ENCODE measurements around the gene ZNRD2.

ZNRD2 gene

GRCh38 chr11:65569973-65570918 is at the start of gene ZNRD2 (continued):
- TF ChIP-seq SP3 (tag by site-specific recombination; IDR thresholded peaks at IDR 0.05) (peak; percentile 97), ZNF274 (IDR thresholded peaks at IDR 0.05; ENCODE audit: low read length) (no peak), ZNF274 (tag by site-specific recombination; IDR thresholded peaks at IDR 0.05; ENCODE audit: borderline replicate concordance) (no peak), WT1 (tag by site-specific recombination; IDR thresholded peaks at IDR 0.05) (peak; percentile 54; the same call in 1 of the 2 replicates), GFI1B (tag by site-specific recombination; IDR thresholded peaks at IDR 0.05) (0 out of 2 replicates have a peak, but pooled peaks have one; percentile 33), ZNF449 (tag by site-specific recombination; IDR thresholded peaks at IDR 0.05) (peak; percentile 28; the same call in 1 of the 2 replicates), TCF7L2 (IDR thresholded peaks at IDR 0.05; ENCODE audit: borderline replicate concordance, low read depth, low read length) (0 out of 2 replicates have a peak, but pooled peaks have one; percentile 35), ZNF837 (tag by site-specific recombination; IDR thresholded peaks at IDR 0.05) (no peak), ZNF433 (tag by site-specific recombination; IDR thresholded peaks at IDR 0.05; ENCODE audit: low read depth) (no peak), ZFHX2 (tag by site-specific recombination; conservative IDR thresholded peaks at IDR 0.05) (no peak; the same call in 1 of the 2 replicates), SP7 (tag by site-specific recombination; IDR thresholded peaks at IDR 0.05) (peak; percentile 80), ZEB2 (tag by site-specific recombination; IDR thresholded peaks at IDR 0.05) (peak; percentile 99), ZNF416 (tag by site-specific recombination; IDR thresholded peaks at IDR 0.05) (no peak), ZNF121 (tag by site-specific recombination; IDR thresholded peaks at IDR 0.05) (no peak), ZXDB (tag by site-specific recombination; IDR thresholded peaks at IDR 0.05) (peak; percentile 100), ZNF580 (tag by site-specific recombination; IDR thresholded peaks at IDR 0.05) (peak; percentile 95), ZNF155 (tag by site-specific recombination; IDR thresholded peaks at IDR 0.05) (no peak), ZNF211 (tag by site-specific recombination; IDR thresholded peaks at IDR 0.05; ENCODE audit: low read depth) (no peak), ZNF626 (tag by site-specific recombination; IDR thresholded peaks at IDR 0.05) (no peak), ZNF112 (tag by site-specific recombination; IDR thresholded peaks at IDR 0.05) (no peak), ZFP41 (tag by site-specific recombination; IDR thresholded peaks at IDR 0.05; ENCODE audit: borderline replicate concordance) (no peak), YY1 (tag by site-specific recombination; IDR thresholded peaks at IDR 0.05) (peak; percentile 82; the same call in 1 of the 2 replicates), REPIN1 (tag by site-specific recombination; IDR thresholded peaks at IDR 0.05; ENCODE audit: low read depth) (no peak), ZNF555 (tag by site-specific recombination; conservative IDR thresholded peaks at IDR 0.05) (no peak), ZNF157 (tag by site-specific recombination; IDR thresholded peaks at IDR 0.05) (no peak), KLF8 (tag by site-specific recombination; IDR thresholded peaks at IDR 0.05) (peak; percentile 95), ZNF37A (tag by site-specific recombination; IDR thresholded peaks at IDR 0.05) (no peak), ZNF391 (tag by site-specific recombination; IDR thresholded peaks at IDR 0.05; ENCODE audit: borderline replicate concordance, low read depth) (0 out of 2 replicates have a peak, but pooled peaks have one; percentile 65), ATF2 (tag by site-specific recombination; IDR thresholded peaks at IDR 0.05; ENCODE audit: low read depth) (peak; percentile 74; the same call in 1 of the 2 replicates), ZNF280C (tag by site-specific recombination; IDR thresholded peaks at IDR 0.05) (no peak), ZSCAN23 (tag by site-specific recombination; IDR thresholded peaks at IDR 0.05) (no peak), ZNF2 (tag by site-specific recombination; IDR thresholded peaks at IDR 0.05) (peak; percentile 80; the same call in 1 of the 2 replicates), ZNF558 (tag by site-specific recombination; IDR thresholded peaks at IDR 0.05) (no peak), ZNF423 (tag by site-specific recombination; IDR thresholded peaks at IDR 0.05) (peak; percentile 98)
